Type B pancreatic cell (in vitro differentiated cells): Measurements from ENCODE around the gene MEGF11. TPM values are rescaled to one million over a fixed set of nuclear protein-coding genes. Genes with fewer than 3 reads are reported as not detected.
A peak's percentile ranks its signal among the peaks of the same experiment; 100 is the strongest.

ENCODE experiments used
- DNase-seq: peaks from one replicate; pipeline ENCODE4 v3.0.0; 2021; ENCODE audit warnings: mixed read lengths; ENCODE audit not compliant: unreplicated experiment; ENCODE audit errors: extremely low spot score
- H3K27ac Mint-ChIP-seq: 2 replicates; pipeline ENCODE4 v1.8.0; 2021; ENCODE audit warnings: mild to moderate bottlenecking, mixed read lengths
- H3K27me3 Mint-ChIP-seq: 2 replicates; pipeline ENCODE4 v1.8.0; 2021; ENCODE audit warnings: mixed read lengths
- H3K36me3 Mint-ChIP-seq: 2 replicates; pipeline ENCODE4 v1.8.0; 2021; ENCODE audit warnings: mixed read lengths
- H3K4me1 Mint-ChIP-seq: one replicate; pipeline ENCODE4 v1.8.0; 2021; ENCODE audit warnings: mixed read lengths; ENCODE audit not compliant: unreplicated experiment
- H3K4me3 Mint-ChIP-seq: 2 replicates; pipeline ENCODE4 v1.8.0; 2021; ENCODE audit warnings: mild to moderate bottlenecking, mixed read lengths
- H3K9me3 Mint-ChIP-seq: 2 replicates; pipeline ENCODE4 v1.8.0; 2021; ENCODE audit warnings: mixed read lengths
- total RNA-seq: library from RNA; stranded (reverse); gene quantifications from 2 replicates; pipeline ENCODE4 v1.2.1, GENCODE V29; 2021; ENCODE audit warnings: low replicate concordance
- TF ChIP-seq, protein P1 (sequence below): fragments of 200-600 bp; sonication (generic); conservative IDR thresholded peaks from 2 replicates; pipeline ENCODE4 v1.5.0; 2021; ENCODE audit warnings: antibody characterized with exemption, mild to moderate bottlenecking

The MEGF11 gene
- total RNA-seq, 1 donor from 2014 or later: 3.3 TPM

DNA sequence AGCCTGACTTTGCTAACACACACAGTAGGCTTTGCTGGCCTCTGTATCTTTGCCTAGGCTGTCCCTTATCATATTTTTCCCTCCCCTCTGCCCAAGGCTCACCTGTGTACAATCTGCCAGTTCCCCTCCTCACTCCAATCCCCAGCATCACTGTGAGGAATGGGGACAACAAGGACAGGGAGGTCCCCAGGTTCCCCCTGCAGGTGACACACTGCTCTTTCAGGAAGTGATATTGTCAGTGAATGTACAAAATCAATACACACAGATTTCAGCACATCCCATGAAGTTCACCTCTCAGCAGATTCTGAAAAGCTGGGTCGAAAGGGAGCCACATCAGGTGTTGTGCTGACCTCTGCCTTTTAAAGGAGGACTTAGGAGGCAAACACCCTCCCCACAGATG, 206.8 kb downstream of the MEGF11 start:
- Mint-ChIP-seq H3K27me3 (peaks cover 7% of the 10 kb centered on the region), H3K4me3 (no peak overlapping the region), H3K4me1 (peaks cover 10% of the 10 kb centered on the region), H3K27ac (no peak overlapping the region), H3K9me3 (no peaks in the 10 kb centered on the region), H3K36me3 (no peaks in the 10 kb centered on the region)
- TF ChIP-seq, protein P1, sequence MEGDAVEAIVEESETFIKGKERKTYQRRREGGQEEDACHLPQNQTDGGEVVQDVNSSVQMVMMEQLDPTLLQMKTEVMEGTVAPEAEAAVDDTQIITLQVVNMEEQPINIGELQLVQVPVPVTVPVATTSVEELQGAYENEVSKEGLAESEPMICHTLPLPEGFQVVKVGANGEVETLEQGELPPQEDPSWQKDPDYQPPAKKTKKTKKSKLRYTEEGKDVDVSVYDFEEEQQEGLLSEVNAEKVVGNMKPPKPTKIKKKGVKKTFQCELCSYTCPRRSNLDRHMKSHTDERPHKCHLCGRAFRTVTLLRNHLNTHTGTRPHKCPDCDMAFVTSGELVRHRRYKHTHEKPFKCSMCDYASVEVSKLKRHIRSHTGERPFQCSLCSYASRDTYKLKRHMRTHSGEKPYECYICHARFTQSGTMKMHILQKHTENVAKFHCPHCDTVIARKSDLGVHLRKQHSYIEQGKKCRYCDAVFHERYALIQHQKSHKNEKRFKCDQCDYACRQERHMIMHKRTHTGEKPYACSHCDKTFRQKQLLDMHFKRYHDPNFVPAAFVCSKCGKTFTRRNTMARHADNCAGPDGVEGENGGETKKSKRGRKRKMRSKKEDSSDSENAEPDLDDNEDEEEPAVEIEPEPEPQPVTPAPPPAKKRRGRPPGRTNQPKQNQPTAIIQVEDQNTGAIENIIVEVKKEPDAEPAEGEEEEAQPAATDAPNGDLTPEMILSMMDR: peak; percentile 18
- no peak for DNase-seq

GRCh38 chr15:66046326-66046725, 207.2 kb downstream of the MEGF11 start:
- DNase-seq: no peak
- H3K4me1 Mint-ChIP-seq: peaks cover 10% of the 10 kb centered on the region
- no peaks in the 10 kb centered on the region for H3K9me3 Mint-ChIP-seq
- TF ChIP-seq, protein P1: no peak
- no peak overlapping the region for H3K27ac Mint-ChIP-seq
- H3K36me3 Mint-ChIP-seq: no peaks in the 10 kb centered on the region
- H3K27me3 Mint-ChIP-seq: peaks cover 7% of the 10 kb centered on the region
- no peak overlapping the region for H3K4me3 Mint-ChIP-seq

- H3K27me3 Mint-ChIP-seq: peaks cover 7% of the 10 kb centered on the region
- H3K4me3 Mint-ChIP-seq: no peak overlapping the region
- H3K36me3 Mint-ChIP-seq: no peaks in the 10 kb centered on the region
- TF ChIP-seq, protein P1: no peak
- H3K9me3 Mint-ChIP-seq: no peaks in the 10 kb centered on the region
- no peak for DNase-seq
- H3K4me1 Mint-ChIP-seq: peaks cover 10% of the 10 kb centered on the region
- H3K27ac Mint-ChIP-seq: no peak overlapping the region
Observed at GRCh38 chr15:66045542-66045941, 208.0 kb downstream of the MEGF11 start.

DNA sequence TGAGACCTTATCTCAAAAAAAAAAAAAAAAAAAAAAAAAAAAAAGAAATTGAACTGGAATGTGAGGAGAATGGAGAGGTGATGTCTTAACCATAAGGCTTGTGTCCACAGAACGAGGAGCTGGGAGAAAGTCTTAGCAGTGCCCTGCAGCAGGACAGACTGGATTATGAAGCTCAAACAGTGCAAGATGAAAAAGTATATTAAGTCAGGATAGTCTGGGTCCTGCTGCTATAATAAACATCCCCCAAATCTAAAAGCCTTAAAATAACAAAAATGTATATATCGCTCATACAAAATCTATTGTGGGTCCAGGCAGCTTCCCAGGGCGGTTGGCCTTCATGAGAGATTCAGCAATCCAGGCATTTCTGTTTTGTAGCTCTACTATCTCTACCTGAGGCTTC, 208.7 kb downstream of the MEGF11 start:
- TF ChIP-seq, protein P1: no peak
- no peaks in the 10 kb centered on the region for H3K9me3 Mint-ChIP-seq
- no peak overlapping the region for H3K27ac Mint-ChIP-seq
- H3K36me3 Mint-ChIP-seq: no peaks in the 10 kb centered on the region
- peaks cover 10% of the 10 kb centered on the region for H3K27me3 Mint-ChIP-seq
- DNase-seq: no peak
- no peak overlapping the region for H3K4me3 Mint-ChIP-seq
- peaks cover 16% of the 10 kb centered on the region for H3K4me1 Mint-ChIP-seq

GRCh38 chr15:66043264-66043663, 210.3 kb downstream of the MEGF11 start:
- Mint-ChIP-seq H3K9me3 (no peaks in the 10 kb centered on the region), H3K36me3 (no peaks in the 10 kb centered on the region), H3K27me3 (peaks cover 10% of the 10 kb centered on the region), H3K27ac (peak overlapping the region; percentile 34), H3K4me3 (no peak overlapping the region), H3K4me1 (peaks cover 26% of the 10 kb centered on the region)
- TF ChIP-seq, protein P1: no peak
- no peak for DNase-seq

DNA sequence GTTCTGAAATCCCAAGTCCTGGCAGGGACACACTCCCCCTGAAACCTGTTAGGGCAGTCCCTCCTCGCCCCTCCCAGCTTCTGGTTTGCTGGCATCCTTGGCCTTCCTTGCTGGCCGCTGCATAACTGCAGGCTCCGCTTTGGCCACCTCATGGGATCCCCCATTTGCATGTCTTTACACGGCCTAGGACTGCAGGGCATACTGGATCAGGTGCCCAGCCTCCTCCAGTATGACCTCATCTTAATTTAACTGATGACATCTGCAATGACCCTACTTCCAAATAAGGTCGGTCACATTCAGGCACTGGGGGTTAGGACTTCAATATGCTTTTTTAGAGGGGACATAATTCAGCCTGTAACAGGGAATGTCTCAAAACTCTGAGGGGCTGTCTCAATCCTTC, 210.9 kb downstream of the MEGF11 start:
- no peaks in the 10 kb centered on the region for H3K36me3 Mint-ChIP-seq
- DNase-seq: no peak
- H3K4me3 Mint-ChIP-seq: no peak overlapping the region
- peaks cover 26% of the 10 kb centered on the region for H3K4me1 Mint-ChIP-seq
- H3K9me3 Mint-ChIP-seq: no peaks in the 10 kb centered on the region
- peaks cover 10% of the 10 kb centered on the region for H3K27me3 Mint-ChIP-seq
- TF ChIP-seq, protein P1: no peak
- H3K27ac Mint-ChIP-seq: peak overlapping the region; percentile 34
